K562 (cell line): ENCODE data around the gene MON2.

Experiments used
- BRF1 ChIP-seq: IDR thresholded peaks from 3 replicates; pipeline ENCODE4 v1.6.1; 2011; ENCODE audit warnings: borderline replicate concordance, mild to moderate bottlenecking; ENCODE audit not compliant: insufficient read length; ENCODE audit errors: extremely low read depth
- CREB1 ChIP-seq, 2 experiments: sonication (generic) in 1 of 2; formaldehyde crosslinking in 1 of 2; IDR thresholded peaks; 2 replicates each; pipeline versions ENCODE4 v1.6.1 to v1.8.0; 2012 to 2022; ENCODE audit warnings: inconsistent platforms in 1 of 2, mild to moderate bottlenecking in 1 of 2, missing genetic modification reagents in 1 of 2, moderate library complexity in 1 of 2
- CTCF ChIP-seq, 3 experiments: IDR thresholded peaks in 2 of 3; conservative IDR thresholded peaks in 1 of 3; 2 replicates each; pipeline ENCODE4 v1.5.1; 2011 to 2012; ENCODE audit warnings: low read length in 3 of 3, mild to moderate bottlenecking in 3 of 3, control low read depth in 2 of 3, improper control_type of control experiment in 1 of 3, inconsistent platforms in 1 of 3, low read depth in 1 of 3, mixed read lengths in 1 of 3, moderate library complexity in 1 of 3; ENCODE audit not compliant: insufficient read depth in 2 of 3
- GABPB1 ChIP-seq: sonication (generic); formaldehyde crosslinking; IDR thresholded peaks from 2 replicates; pipeline ENCODE4 v1.8.0; 2022; ENCODE audit warnings: mild to moderate bottlenecking, missing genetic modification reagents
- HNRNPH1 ChIP-seq: fragments of 200-400 bp; formaldehyde crosslinking; optimal IDR thresholded peaks from 2 replicates; pipeline ENCODE3; 2017; ENCODE audit warnings: low read depth, mild to moderate bottlenecking, low read length, moderate library complexity
- JUN ChIP-seq, 2 experiments: sonication (generic) in 1 of 2; formaldehyde crosslinking in 1 of 2; IDR thresholded peaks; 2 replicates each; pipeline versions ENCODE4 v1.6.1 to v1.8.0; 2012 to 2022; ENCODE audit warnings: borderline replicate concordance in 2 of 2, mild to moderate bottlenecking in 2 of 2, improper control_type of control experiment in 1 of 2, low read depth in 1 of 2, low read length in 1 of 2, missing genetic modification reagents in 1 of 2
- MTF1 ChIP-seq: fragments of 250-450 bp; sonication (Bioruptor Pico); IDR thresholded peaks from 2 replicates; pipeline ENCODE4 v1.9.0; 2021; ENCODE audit warnings: moderate library complexity, mild to moderate bottlenecking, inconsistent platforms, borderline replicate concordance
- MYC ChIP-seq, 2 experiments: fragments of 250-450 bp in 1 of 2; sonication (Bioruptor Pico) in 1 of 2; IDR thresholded peaks; 2 replicates each; pipeline versions ENCODE4 v1.5.1 to v1.6.1; 2012 to 2021; ENCODE audit warnings: low read depth in 2 of 2, borderline replicate concordance in 1 of 2, improper control_type of control experiment in 1 of 2, low read length in 1 of 2, mild to moderate bottlenecking in 1 of 2, moderate library complexity in 1 of 2
- NCOA6 ChIP-seq: fragments of 450-650 bp; IDR thresholded peaks from 2 replicates; pipeline ENCODE4 v1.6.1; 2017; ENCODE audit warnings: mild to moderate bottlenecking
- POLR2A ChIP-seq: fragments of 450-650 bp; conservative IDR thresholded peaks from 2 replicates; pipeline ENCODE4 v1.6.1; 2016
- SMAD3 ChIP-seq: fragments of 450-650 bp; formaldehyde crosslinking; conservative IDR thresholded peaks from 2 replicates; pipeline ENCODE4 v1.4.0; 2020; ENCODE audit warnings: mild to moderate bottlenecking
- SRSF7 ChIP-seq: fragments of 200-400 bp; formaldehyde crosslinking; optimal IDR thresholded peaks from 2 replicates; pipeline ENCODE3; 2017; ENCODE audit warnings: mild to moderate bottlenecking, low read depth, low read length

- TF ChIP-seq BRF1: no peak
- TF ChIP-seq JUN (IDR thresholded peaks at IDR 0.05; ENCODE audit: borderline replicate concordance, low read depth, low read length): no peak
- no peak for TF ChIP-seq JUN (CRISPR knock-in tag; IDR thresholded peaks at IDR 0.05; ENCODE audit: borderline replicate concordance)
- no peak for TF ChIP-seq GABPB1 (CRISPR knock-in tag)
- TF ChIP-seq CREB1 (IDR thresholded peaks at IDR 0.05): no peak
- TF ChIP-seq CREB1 (CRISPR knock-in tag; IDR thresholded peaks at IDR 0.05): no peak
- TF ChIP-seq NCOA6: no peak
- TF ChIP-seq POLR2A: no peak
- TF ChIP-seq SRSF7: no peak
- TF ChIP-seq CTCF (IDR thresholded peaks at IDR 0.05 in 2 of 3, conservative IDR thresholded peaks at IDR 0.05 in 1 of 3; ENCODE audit: insufficient read depth in 2 of 3, low read depth in 1 of 3, low read length in 3 of 3): no peak
- no peak for TF ChIP-seq MTF1 (CRISPR knock-in tag)
- no peak for TF ChIP-seq HNRNPH1
- TF ChIP-seq SMAD3 (CRISPR knock-in tag): no peak
- no peak for TF ChIP-seq MYC (IDR thresholded peaks at IDR 0.05; ENCODE audit: low read depth, low read length)
- TF ChIP-seq MYC (CRISPR knock-in tag; IDR thresholded peaks at IDR 0.05; ENCODE audit: borderline replicate concordance, low read depth): no peak
Measured at GRCh38 chr12:62520361-62520760, 53.7 kb downstream of the MON2 start.
